Hypothalamus (tissue), 51 donors: ENCODE measurements around the gene MSMO1.
A peak's percentile ranks its signal among the peaks of the same experiment; 100 is the strongest.

Experiments
- DNase-seq, 51 donors: peaks; one replicate each; lab custom pipeline; 2025; lab: John Stamatoyannopoulos, UW

The MSMO1 gene

GRCh38 chr4:165355900-165356300, 28.4 kb downstream of the MSMO1 start:
- DNase-seq: peak in 22 of 51 donors; percentile 3 to 57 (median 15)

- no peak for DNase-seq
Observed at GRCh38 chr4:165359506-165359905, 32.0 kb downstream of the MSMO1 start.

- no peak for DNase-seq
Observed at GRCh38 chr4:165360041-165360695, 32.7 kb downstream of the MSMO1 start.

- no peak for DNase-seq
Observed at GRCh38 chr4:165360985-165361670, 33.7 kb downstream of the MSMO1 start.

- no peak for DNase-seq
Observed at GRCh38 chr4:165361810-165362209, 34.3 kb downstream of the MSMO1 start.

- DNase-seq: no peak
Observed at GRCh38 chr4:165364452-165365080, 37.1 kb downstream of the MSMO1 start.

GRCh38 chr4:165367040-165367439, 39.6 kb downstream of the MSMO1 start:
- no peak for DNase-seq

- no peak for DNase-seq
Observed at GRCh38 chr4:165368114-165368513, 40.6 kb downstream of the MSMO1 start.

GRCh38 chr4:165368567-165368966, 41.1 kb downstream of the MSMO1 start:
- DNase-seq: no peak

- DNase-seq: no peak
Observed at GRCh38 chr4:165369522-165369921, 42.1 kb downstream of the MSMO1 start.

- no peak for DNase-seq
Observed at GRCh38 chr4:165370530-165370929, 43.1 kb downstream of the MSMO1 start.

- no peak for DNase-seq
Observed at GRCh38 chr4:165375465-165375864, 48.0 kb downstream of the MSMO1 start.

GRCh38 chr4:165378398-165378744, 50.9 kb downstream of the MSMO1 start:
- no peak for DNase-seq

- peak; percentile 21 to 90 (median 77) for DNase-seq
Observed at GRCh38 chr4:165378745-165379677, 51.5 kb downstream of the MSMO1 start, which contains the start of gene CPE. Gene CPE (plus strand): TSS chr4:165379008. CDS start chr4:165379222, 214 bp downstream.

GRCh38 chr4:165379678-165380064, 52.2 kb downstream of the MSMO1 start:
- peak in 17 of 51 donors; percentile 7 to 82 (median 33) for DNase-seq

GRCh38 chr4:165380805-165381204, 53.3 kb downstream of the MSMO1 start:
- DNase-seq: no peak

GRCh38 chr4:165381821-165382373, 54.4 kb downstream of the MSMO1 start:
- DNase-seq: no peak

GRCh38 chr4:165382640-165383039, 55.2 kb downstream of the MSMO1 start:
- no peak for DNase-seq

GRCh38 chr4:165383591-165384073, 56.2 kb downstream of the MSMO1 start:
- DNase-seq: no peak

- DNase-seq: no peak
Observed at GRCh38 chr4:165384186-165384585, 56.7 kb downstream of the MSMO1 start.
